ENCODE data around the gene AHCYL1.
A peak's percentile ranks its signal among the peaks of the same experiment; 100 is the strongest.

Gene AHCYL1

GRCh38 chr1:109981004-109981335, 3.6 kb upstream of the AHCYL1 start:
- Mint-ChIP-seq H3K27me3 (ENCODE audit: low read depth) (peaks cover 9% of the 10 kb centered on the region), H3K9me3 (no peaks in the 10 kb centered on the region), H3K36me3 (ENCODE audit: low read depth) (no peaks in the 10 kb centered on the region), H3K4me1 (peaks cover 33% of the 10 kb centered on the region), H3K27ac (peak overlapping the region in 2 of 3 experiments; percentile 26 to 54), H3K4me3 (no peak overlapping the region)
- TF ChIP-seq CTCF (IDR thresholded peaks at IDR 0.05; ENCODE audit: unreplicated experiment in 3 of 3): no peak

GRCh38 chr1:109983380-109984189, 980 bp upstream of the AHCYL1 start:
- peak overlapping the region; percentile 96 to 99 (median 99) for H3K4me3 Mint-ChIP-seq
- H3K27ac Mint-ChIP-seq: peak overlapping the region; percentile 92 to 99 (median 96)
- peaks cover 9% of the 10 kb centered on the region for H3K27me3 Mint-ChIP-seq (ENCODE audit: low read depth)
- peaks cover 11% of the 10 kb centered on the region for H3K36me3 Mint-ChIP-seq (ENCODE audit: low read depth)
- TF ChIP-seq CTCF (IDR thresholded peaks at IDR 0.05; ENCODE audit: unreplicated experiment in 3 of 3): no peak
- peaks cover 59% of the 10 kb centered on the region for H3K4me1 Mint-ChIP-seq
- H3K9me3 Mint-ChIP-seq: no peaks in the 10 kb centered on the region

- no peaks in the 10 kb centered on the region for H3K9me3 Mint-ChIP-seq
- H3K27me3 Mint-ChIP-seq (ENCODE audit: low read depth): peaks cover 9% of the 10 kb centered on the region
- H3K27ac Mint-ChIP-seq: peak overlapping the region; percentile 92 to 99 (median 96)
- H3K36me3 Mint-ChIP-seq (ENCODE audit: low read depth): peaks cover 15% of the 10 kb centered on the region
- H3K4me3 Mint-ChIP-seq: peak overlapping the region; percentile 96 to 99 (median 99)
- H3K4me1 Mint-ChIP-seq: peaks cover 55% of the 10 kb centered on the region
- TF ChIP-seq CTCF (IDR thresholded peaks at IDR 0.05; ENCODE audit: unreplicated experiment in 3 of 3): no peak
Observed at GRCh38 chr1:109984190-109984455, 442 bp upstream of the AHCYL1 start.

- Mint-ChIP-seq H3K9me3 (no peaks in the 10 kb centered on the region), H3K4me1 (peaks cover 50% of the 10 kb centered on the region)
Observed at GRCh38 chr1:109985247-109986053, 885 bp downstream of the AHCYL1 start.

GRCh38 chr1:109986054-109986444, 1.5 kb downstream of the AHCYL1 start:
- Mint-ChIP-seq H3K4me1 (peaks cover 54% of the 10 kb centered on the region), H3K9me3 (no peaks in the 10 kb centered on the region), H3K27me3 (ENCODE audit: low read depth) (peaks cover 5% of the 10 kb centered on the region), H3K27ac (peak overlapping the region; percentile 92 to 99 (median 96)), H3K36me3 (ENCODE audit: low read depth) (peaks cover 28% of the 10 kb centered on the region), H3K4me3 (peak overlapping the region; percentile 96 to 99 (median 99))
- TF ChIP-seq CTCF (IDR thresholded peaks at IDR 0.05; ENCODE audit: unreplicated experiment in 3 of 3): no peak

More at GRCh38 chr1:109985247-109986053, 885 bp downstream of the AHCYL1 start:
- peaks cover 9% of the 10 kb centered on the region for H3K27me3 Mint-ChIP-seq (ENCODE audit: low read depth)
- peak overlapping the region; percentile 92 to 99 (median 96) for H3K27ac Mint-ChIP-seq
- peaks cover 24% of the 10 kb centered on the region for H3K36me3 Mint-ChIP-seq (ENCODE audit: low read depth)
- TF ChIP-seq CTCF (IDR thresholded peaks at IDR 0.05; ENCODE audit: unreplicated experiment in 3 of 3): no peak
- peak overlapping the region; percentile 96 to 99 (median 99) for H3K4me3 Mint-ChIP-seq

All from nephron (organoid).